Hepatocyte (in vitro differentiated cells): ENCODE results near the gene FHOD3.

ENCODE experiments used
- EZH2 ChIP-seq: fragments of 200-600 bp; sonication (generic); IDR thresholded peaks from 2 replicates; pipeline ENCODE4 v1.6.1; 2016; ENCODE audit warnings: antibody characterized with exemption, mild to moderate bottlenecking, borderline replicate concordance
- EZH2phosphoT487 ChIP-seq: fragments of 200-600 bp; sonication (generic); IDR thresholded peaks from one replicate; pipeline ENCODE4 v1.6.1; 2018; ENCODE audit warnings: antibody characterized with exemption, mild to moderate bottlenecking, low read depth, moderate library complexity; ENCODE audit not compliant: unreplicated experiment, severe bottlenecking
- TF ChIP-seq, protein P1 (sequence below): fragments of 200-600 bp; sonication (generic); IDR thresholded peaks from 2 replicates; pipeline ENCODE4 v1.5.1; 2016; ENCODE audit warnings: antibody characterized with exemption, mild to moderate bottlenecking; ENCODE audit not compliant: poor library complexity

DNA sequence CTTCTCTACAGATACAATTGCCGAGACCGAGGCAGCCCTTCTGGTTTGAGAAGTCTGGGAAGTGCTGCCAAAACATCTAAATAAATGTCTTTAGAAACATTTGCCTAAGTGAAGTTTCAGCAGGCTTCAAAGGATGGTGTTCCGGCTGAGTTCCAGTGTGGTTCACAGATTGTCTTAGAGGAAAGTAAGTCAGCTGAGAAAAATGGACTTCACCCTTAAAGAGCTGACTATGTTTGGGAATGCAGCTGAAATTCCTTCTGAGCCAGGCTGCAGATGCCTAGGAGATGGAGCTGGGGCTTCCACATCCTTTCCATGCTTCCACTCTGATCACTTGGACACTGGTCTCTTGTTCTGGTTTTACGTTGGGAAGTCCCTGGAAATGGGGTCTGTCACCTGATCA lies 83.6 kb downstream of the FHOD3 start:
- TF ChIP-seq, protein P1, sequence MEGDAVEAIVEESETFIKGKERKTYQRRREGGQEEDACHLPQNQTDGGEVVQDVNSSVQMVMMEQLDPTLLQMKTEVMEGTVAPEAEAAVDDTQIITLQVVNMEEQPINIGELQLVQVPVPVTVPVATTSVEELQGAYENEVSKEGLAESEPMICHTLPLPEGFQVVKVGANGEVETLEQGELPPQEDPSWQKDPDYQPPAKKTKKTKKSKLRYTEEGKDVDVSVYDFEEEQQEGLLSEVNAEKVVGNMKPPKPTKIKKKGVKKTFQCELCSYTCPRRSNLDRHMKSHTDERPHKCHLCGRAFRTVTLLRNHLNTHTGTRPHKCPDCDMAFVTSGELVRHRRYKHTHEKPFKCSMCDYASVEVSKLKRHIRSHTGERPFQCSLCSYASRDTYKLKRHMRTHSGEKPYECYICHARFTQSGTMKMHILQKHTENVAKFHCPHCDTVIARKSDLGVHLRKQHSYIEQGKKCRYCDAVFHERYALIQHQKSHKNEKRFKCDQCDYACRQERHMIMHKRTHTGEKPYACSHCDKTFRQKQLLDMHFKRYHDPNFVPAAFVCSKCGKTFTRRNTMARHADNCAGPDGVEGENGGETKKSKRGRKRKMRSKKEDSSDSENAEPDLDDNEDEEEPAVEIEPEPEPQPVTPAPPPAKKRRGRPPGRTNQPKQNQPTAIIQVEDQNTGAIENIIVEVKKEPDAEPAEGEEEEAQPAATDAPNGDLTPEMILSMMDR = no peak
- no peak for TF ChIP-seq EZH2phosphoT487
- TF ChIP-seq EZH2 = no peak
